Psoas muscle (tissue), 8 donors: ENCODE results near the gene GCDH. TPM values are rescaled to one million over a fixed set of nuclear protein-coding genes. Genes with fewer than 3 reads are reported as not detected.

Source experiments
- ATAC-seq, 4 donors: fragments of 200-7000 bp; cut with Tn5 transposase; one replicate each; pipeline ENCODE4 v1.9.1; 2020; ENCODE audit warnings: moderate library complexity in 3 of 4, mild to moderate bottlenecking in 2 of 4
- DNase-seq, 2 donors: peaks; one replicate each; pipeline ENCODE4 v3.0.0-alpha.2; 2020
- H3K27ac ChIP-seq: fragments of 200-600 bp; one replicate; pipeline ENCODE4 v1.8.0; 2022
- H3K27me3 ChIP-seq, 3 donors: fragments of 200-600 bp in 1 of 3; one replicate each; pipeline versions ENCODE4 v1.6.1 to v1.8.0; 2013 to 2022; ENCODE audit warnings: low read length in 2 of 3, mild to moderate bottlenecking in 2 of 3, moderate library complexity in 1 of 3; ENCODE audit not compliant: insufficient read depth in 3 of 3
- H3K36me3 ChIP-seq, 2 donors: fragments of 200-600 bp in 1 of 2; one replicate each; pipeline versions ENCODE4 v1.6.1 to v1.8.0; 2013 to 2022; ENCODE audit warnings: low read depth in 1 of 2, mild to moderate bottlenecking in 1 of 2, moderate library complexity in 1 of 2; ENCODE audit not compliant: insufficient read depth in 1 of 2
- H3K4me1 ChIP-seq: fragments of 200-600 bp; one replicate; pipeline ENCODE4 v1.8.0; 2022
- H3K4me3 ChIP-seq: fragments of 200-600 bp; one replicate; pipeline ENCODE4 v1.8.0; 2022; ENCODE audit warnings: mild to moderate bottlenecking
- H3K9me3 ChIP-seq: fragments of 200-600 bp; one replicate; pipeline ENCODE4 v1.8.0; 2022
- WGBS, 3 donors: extraction: QIAGEN DNeasy Blood & Tissue Kit; methylation state at CpG; one replicate each; pipeline versions ENCODE4 v1.1.6 to v1.1.7; 2013; 5-methylcytosine and 5-hydroxymethylcytosine counted together
- intact Hi-C, 2 donors: fragments of 100-400 bp; cut with DNase I; formaldehyde crosslinking; loops; one replicate each; pipeline versions ENCODE4 v1.11.0 to v1.14.2; 2022
- polyA plus RNA-seq, 3 donors: library from polyadenylated mRNA; stranded (reverse); fragments of 200-250 nt; gene quantifications; one replicate each; pipeline ENCODE4 v1.2.3, GENCODE V29; 2013
- total RNA-seq, 4 donors: library from RNA; stranded (reverse); fragmentation: NEBNext Ultra II Directional in 2 of 4; extraction: Animal tissue kit (Norgen Biotek cat#: 25700) in 2 of 4; gene quantifications; one replicate each; pipeline versions ENCODE4 v1.2.1 to v1.2.4, GENCODE V29; 2021 to 2023
- TF ChIP-seq, protein P1 (sequence below): fragments of 200-600 bp; IDR thresholded peaks from one replicate; pipeline ENCODE4 v1.8.0; 2022; ENCODE audit warnings: antibody characterized with exemption
- donor health status: healthy with polysubstance abuse.
- donor health status: DM: no; HTN: no; CAD: no; lungs with moderate emphysema.
- donor health status: Bipolar disorder and iron deficiency.
- donor health status: healthy.
- donor health status: DM: yes; HTN: yes; CAD: no.
- donor health status: DM: no; HTN: no; CAD: no.
- donor health status: DM: no; HTN: no; CAD: no.
- donor health status: DM: yes; HTN: yes; CAD: no.

The GCDH gene
- total and polyA plus RNA-seq, 7 donors, result 18.9 to 45.2 (median 21.9) TPM

DNA sequence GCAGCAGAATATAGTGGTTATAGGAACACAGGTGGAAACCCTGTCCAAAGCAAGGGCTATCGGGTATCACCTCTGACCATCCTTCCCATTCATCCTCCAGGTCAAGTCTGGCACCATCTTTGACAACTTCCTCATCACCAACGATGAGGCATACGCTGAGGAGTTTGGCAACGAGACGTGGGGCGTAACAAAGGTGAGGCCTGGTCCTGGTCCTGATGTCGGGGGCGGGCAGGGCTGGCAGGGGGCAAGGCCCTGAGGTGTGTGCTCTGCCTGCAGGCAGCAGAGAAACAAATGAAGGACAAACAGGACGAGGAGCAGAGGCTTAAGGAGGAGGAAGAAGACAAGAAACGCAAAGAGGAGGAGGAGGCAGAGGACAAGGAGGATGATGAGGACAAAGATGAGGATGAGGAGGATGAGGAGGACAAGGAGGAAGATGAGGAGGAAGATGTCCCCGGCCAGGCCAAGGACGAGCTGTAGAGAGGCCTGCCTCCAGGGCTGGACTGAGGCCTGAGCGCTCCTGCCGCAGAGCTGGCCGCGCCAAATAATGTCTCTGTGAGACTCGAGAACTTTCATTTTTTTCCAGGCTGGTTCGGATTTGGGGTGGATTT, 52.6 kb downstream of the GCDH start:
- ATAC-seq, result no peak
- no peak for DNase-seq
- Histone ChIP-seq H3K36me3 (peaks cover 17 to 70% of the 10 kb centered on the region in 2 donors), H3K4me1 (peaks cover 38% of the 10 kb centered on the region), H3K9me3 (no peaks in the 10 kb centered on the region), H3K27me3 (no peaks in the 10 kb centered on the region), H3K4me3 (no peak overlapping the region), H3K27ac (peak overlapping the region; percentile 98)
- intact Hi-C loops, result no loop called here
- TF ChIP-seq, protein P1, sequence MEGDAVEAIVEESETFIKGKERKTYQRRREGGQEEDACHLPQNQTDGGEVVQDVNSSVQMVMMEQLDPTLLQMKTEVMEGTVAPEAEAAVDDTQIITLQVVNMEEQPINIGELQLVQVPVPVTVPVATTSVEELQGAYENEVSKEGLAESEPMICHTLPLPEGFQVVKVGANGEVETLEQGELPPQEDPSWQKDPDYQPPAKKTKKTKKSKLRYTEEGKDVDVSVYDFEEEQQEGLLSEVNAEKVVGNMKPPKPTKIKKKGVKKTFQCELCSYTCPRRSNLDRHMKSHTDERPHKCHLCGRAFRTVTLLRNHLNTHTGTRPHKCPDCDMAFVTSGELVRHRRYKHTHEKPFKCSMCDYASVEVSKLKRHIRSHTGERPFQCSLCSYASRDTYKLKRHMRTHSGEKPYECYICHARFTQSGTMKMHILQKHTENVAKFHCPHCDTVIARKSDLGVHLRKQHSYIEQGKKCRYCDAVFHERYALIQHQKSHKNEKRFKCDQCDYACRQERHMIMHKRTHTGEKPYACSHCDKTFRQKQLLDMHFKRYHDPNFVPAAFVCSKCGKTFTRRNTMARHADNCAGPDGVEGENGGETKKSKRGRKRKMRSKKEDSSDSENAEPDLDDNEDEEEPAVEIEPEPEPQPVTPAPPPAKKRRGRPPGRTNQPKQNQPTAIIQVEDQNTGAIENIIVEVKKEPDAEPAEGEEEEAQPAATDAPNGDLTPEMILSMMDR, result no peak
- WGBS, 3 donors, result 77 to 85% (median 81%) methylated on average over 17 to 18 of the region's 18 CpGs

DNA sequence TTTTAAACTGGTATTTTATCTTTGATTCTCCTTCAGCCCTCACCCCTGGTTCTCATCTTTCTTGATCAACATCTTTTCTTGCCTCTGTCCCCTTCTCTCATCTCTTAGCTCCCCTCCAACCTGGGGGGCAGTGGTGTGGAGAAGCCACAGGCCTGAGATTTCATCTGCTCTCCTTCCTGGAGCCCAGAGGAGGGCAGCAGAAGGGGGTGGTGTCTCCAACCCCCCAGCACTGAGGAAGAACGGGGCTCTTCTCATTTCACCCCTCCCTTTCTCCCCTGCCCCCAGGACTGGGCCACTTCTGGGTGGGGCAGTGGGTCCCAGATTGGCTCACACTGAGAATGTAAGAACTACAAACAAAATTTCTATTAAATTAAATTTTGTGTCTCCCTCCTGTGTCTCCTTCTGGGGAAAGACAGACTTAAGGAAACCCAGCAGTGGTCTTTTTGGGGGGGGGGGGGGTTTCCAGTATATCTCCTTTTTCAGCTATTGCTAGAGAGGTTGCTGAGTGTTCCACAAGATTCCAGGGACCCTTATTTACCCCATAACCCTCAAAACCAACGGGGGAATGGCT, 53.2 kb downstream of the GCDH start:
- H3K27ac ChIP-seq, result peak overlapping the region; percentile 98
- peaks cover 21 to 76% of the 10 kb centered on the region in 2 donors for H3K36me3 ChIP-seq

DNA sequence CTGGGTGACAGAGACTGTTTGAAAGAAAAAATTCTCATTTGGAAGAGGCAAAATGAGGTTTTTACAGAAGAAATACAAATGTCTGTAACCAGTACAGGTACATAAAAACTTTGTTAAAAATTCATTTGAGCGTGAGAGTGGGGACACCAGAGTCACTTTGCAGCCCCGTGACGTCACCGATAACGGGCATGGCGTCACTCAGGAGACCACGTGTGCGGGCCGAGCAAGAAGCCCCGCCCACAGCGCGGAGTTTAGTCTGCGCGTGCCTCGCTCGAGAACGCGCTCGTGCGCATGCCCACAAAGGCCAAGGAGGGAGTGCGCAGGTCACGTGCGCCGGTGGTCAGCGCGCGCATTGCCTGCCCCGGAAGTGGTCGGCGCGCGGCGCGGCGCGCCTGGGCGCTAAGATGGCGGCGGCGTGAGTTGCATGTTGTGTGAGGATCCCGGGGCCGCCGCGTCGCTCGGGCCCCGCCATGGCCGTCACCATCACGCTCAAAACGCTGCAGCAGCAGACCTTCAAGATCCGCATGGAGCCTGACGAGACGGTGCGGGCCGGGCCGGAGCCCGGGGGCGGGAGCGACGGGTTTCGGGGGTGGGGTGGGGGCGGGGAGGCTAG, 54.6 kb downstream of the GCDH start, which contains the start of gene RAD23A:
Gene RAD23A (plus strand): TSS at position 384 of the 613 bp plus-strand sequence. CDS start 87 bp downstream, at position 471.
- H3K27me3 ChIP-seq, result no peaks in the 10 kb centered on the region

More for the DNA sequence above, 53.2 kb downstream of the GCDH start:
- Histone ChIP-seq H3K4me3 (no peak overlapping the region), H3K9me3 (no peaks in the 10 kb centered on the region), H3K27me3 (no peaks in the 10 kb centered on the region), H3K4me1 (peaks cover 44% of the 10 kb centered on the region)
- DNase-seq (no peak), ATAC-seq (no peak)
- intact Hi-C loops, result no loop called here
- WGBS, 3 donors, result 63 to 76% (median 65%) methylated on average over 2 of the region's 2 CpGs
- TF ChIP-seq, protein P1, result no peak

DNA sequence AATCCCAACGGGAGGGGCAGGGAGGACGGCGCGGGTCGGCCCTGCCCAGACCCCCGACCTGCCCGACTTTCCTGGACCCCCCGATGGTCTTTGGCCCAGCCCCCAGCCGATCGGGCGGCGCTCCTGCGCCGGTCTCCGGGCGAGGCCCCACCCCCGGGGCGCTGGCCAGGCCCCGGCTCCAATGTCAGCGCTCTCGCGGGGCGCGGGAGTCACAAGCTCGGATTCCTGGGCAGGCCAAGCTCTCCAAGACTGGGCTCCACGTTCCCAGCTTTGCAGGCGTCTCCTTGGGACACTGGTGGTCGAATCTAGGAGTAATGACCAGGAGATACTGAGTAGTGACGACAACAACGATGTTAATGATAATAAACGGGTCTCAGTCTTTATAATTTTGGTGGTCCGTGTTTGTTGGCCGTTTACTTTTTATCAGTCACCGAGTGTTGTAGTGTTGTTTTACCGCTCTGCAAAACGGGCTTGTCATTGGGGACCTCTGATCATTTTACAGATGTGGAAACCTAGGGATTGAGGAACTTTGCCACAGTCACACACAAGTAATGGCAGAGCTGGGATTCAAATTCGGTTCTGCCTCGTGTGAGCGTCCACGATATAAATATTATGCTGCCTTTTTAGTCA, 55.2 kb downstream of the GCDH start:
- Histone ChIP-seq H3K4me1 (peaks cover 42% of the 10 kb centered on the region), H3K4me3 (peak overlapping the region; percentile 90), H3K27me3 (no peaks in the 10 kb centered on the region), H3K9me3 (no peaks in the 10 kb centered on the region), H3K27ac (peak overlapping the region; percentile 98), H3K36me3 (peaks cover 10 to 76% of the 10 kb centered on the region in 2 donors)
- ATAC-seq, result peak; percentile 84 to 90 (median 88)
- WGBS, 3 donors, result 1% methylated on average over 38 to 40 of the region's 40 CpGs
- intact Hi-C loops, result no loop called here
- TF ChIP-seq, protein P1, result no peak
- peak; percentile 79 to 93 for DNase-seq

More for the DNA sequence above, 54.6 kb downstream of the GCDH start, which contains the start of gene RAD23A:
- peaks cover 13 to 76% of the 10 kb centered on the region in 2 donors for H3K36me3 ChIP-seq
- H3K9me3 ChIP-seq, result no peaks in the 10 kb centered on the region
- H3K27ac ChIP-seq, result peak within 1 kb of the TSS; percentile 98
- intact Hi-C loops, result no loop called here
- H3K4me1 ChIP-seq, result peaks cover 42% of the 10 kb centered on the region
- DNase-seq, result peak; percentile 99 to 100
- WGBS, 3 donors, result 1% methylated on average over 48 to 62 of the region's 62 CpGs
- TF ChIP-seq, protein P1, result no peak
- peak within 1 kb of the TSS; percentile 90 for H3K4me3 ChIP-seq
- ATAC-seq, result peak; percentile 90 to 91 (median 91)
